ENCODE data around the gene JAKMIP2.

The JAKMIP2 gene

GRCh38 chr5:147713550-147714295, 68.8 kb downstream of the JAKMIP2 start:
- no peak for TF ChIP-seq CTCF (IDR thresholded peaks at IDR 0.05; ENCODE audit: low read depth, low read length, missing control alignments)
- DNase-seq, result no peak
- in situ Hi-C loops (cut with HindIII; ENCODE audit: low pct_ligation_motif_present, low sequenced_read_pairs), result no loop called here
- Histone ChIP-seq H3K27ac (no peak overlapping the region), H3K27me3 (replicated peaks) (no peaks in the 10 kb centered on the region), H3K36me3 (replicated peaks) (no peaks in the 10 kb centered on the region), H3K4me3 (ENCODE audit: low read depth, low read length) (no peak overlapping the region)

GRCh38 chr5:147712598-147712997, 69.9 kb downstream of the JAKMIP2 start:
- DNase-seq, result no peak
- TF ChIP-seq CTCF (IDR thresholded peaks at IDR 0.05; ENCODE audit: low read depth, low read length, missing control alignments), result no peak
- no peaks in the 10 kb centered on the region for H3K36me3 ChIP-seq (replicated peaks)
- in situ Hi-C loops (cut with HindIII; ENCODE audit: low pct_ligation_motif_present, low sequenced_read_pairs), result no loop called here
- H3K27me3 ChIP-seq (replicated peaks), result no peaks in the 10 kb centered on the region
- H3K27ac ChIP-seq, result no peak overlapping the region
- H3K4me3 ChIP-seq (ENCODE audit: low read depth, low read length), result no peak overlapping the region

GRCh38 chr5:147712019-147712418, 70.5 kb downstream of the JAKMIP2 start:
- TF ChIP-seq CTCF (IDR thresholded peaks at IDR 0.05; ENCODE audit: low read depth, low read length, missing control alignments), result no peak
- Histone ChIP-seq H3K4me3 (ENCODE audit: low read depth, low read length) (no peak overlapping the region), H3K27ac (no peak overlapping the region), H3K36me3 (replicated peaks) (no peaks in the 10 kb centered on the region), H3K27me3 (replicated peaks) (no peaks in the 10 kb centered on the region)
- in situ Hi-C loops (cut with HindIII; ENCODE audit: low pct_ligation_motif_present, low sequenced_read_pairs), result no loop called here
- no peak for DNase-seq

- TF ChIP-seq CTCF (IDR thresholded peaks at IDR 0.05; ENCODE audit: low read depth, low read length, missing control alignments), result no peak
Measured at GRCh38 chr5:147711019-147711418, 71.5 kb downstream of the JAKMIP2 start.

GRCh38 chr5:147708708-147709107, 73.8 kb downstream of the JAKMIP2 start:
- Histone ChIP-seq H3K27me3 (replicated peaks) (no peaks in the 10 kb centered on the region), H3K36me3 (replicated peaks) (no peaks in the 10 kb centered on the region), H3K4me3 (ENCODE audit: low read depth, low read length) (no peak overlapping the region), H3K27ac (no peak overlapping the region)
- in situ Hi-C loops (cut with HindIII; ENCODE audit: low pct_ligation_motif_present, low sequenced_read_pairs), result no loop called here
- TF ChIP-seq CTCF (IDR thresholded peaks at IDR 0.05; ENCODE audit: low read depth, low read length, missing control alignments), result no peak
- DNase-seq, result no peak

More at GRCh38 chr5:147711019-147711418, 71.5 kb downstream of the JAKMIP2 start:
- DNase-seq, result no peak
- Histone ChIP-seq H3K27me3 (replicated peaks) (no peaks in the 10 kb centered on the region), H3K36me3 (replicated peaks) (no peaks in the 10 kb centered on the region), H3K27ac (no peak overlapping the region), H3K4me3 (ENCODE audit: low read depth, low read length) (no peak overlapping the region)
- in situ Hi-C loops (cut with HindIII; ENCODE audit: low pct_ligation_motif_present, low sequenced_read_pairs), result no loop called here

- no peaks in the 10 kb centered on the region for H3K27me3 ChIP-seq (replicated peaks)
- no peak overlapping the region for H3K4me3 ChIP-seq (ENCODE audit: low read depth, low read length)
- TF ChIP-seq CTCF (IDR thresholded peaks at IDR 0.05; ENCODE audit: low read depth, low read length, missing control alignments), result no peak
- in situ Hi-C loops (cut with HindIII; ENCODE audit: low pct_ligation_motif_present, low sequenced_read_pairs), result no loop called here
- no peak overlapping the region for H3K27ac ChIP-seq
- H3K36me3 ChIP-seq (replicated peaks), result no peaks in the 10 kb centered on the region
- DNase-seq, result no peak
Measured at GRCh38 chr5:147704544-147704943, 78.0 kb downstream of the JAKMIP2 start.

Measured in brain microvascular endothelial cell (primary cell).